ENCODE results near the gene BCAS4. TPM values are rescaled to one million over a fixed set of nuclear protein-coding genes. Genes with fewer than 3 reads are reported as not detected.

The BCAS4 gene
- total and polyA plus RNA-seq, 8 donors, result 2.9 to 8.2 (median 6.8) TPM

- no peaks in the 10 kb centered on the region for H3K27me3 ChIP-seq
- peaks cover 13 to 94% of the 10 kb centered on the region in 2 donors for H3K4me1 ChIP-seq
- peaks cover 0 to 7% of the 10 kb centered on the region in 2 donors for H3K36me3 ChIP-seq
- H3K4me3 ChIP-seq, result no peak overlapping the region
- no peak for ATAC-seq
- intact Hi-C loops (cut with DNase I), result loop anchor here in 1 of 2 donors (10.0 kb wide), 1 partner anchor 130 kb away; the partner anchor contains the start of gene BCAS4
- H3K9me3 ChIP-seq, result no peaks in the 10 kb centered on the region
- no peak overlapping the region for H3K27ac ChIP-seq
- no peak for TF ChIP-seq CTCF (IDR thresholded peaks at IDR 0.05)
- DNase-seq, result no peak
Observed at GRCh38 chr20:50924261-50924920, 129.5 kb downstream of the BCAS4 start.

GRCh38 chr20:50926530-50926929, 131.7 kb downstream of the BCAS4 start:
- TF ChIP-seq CTCF (IDR thresholded peaks at IDR 0.05), result no peak
- intact Hi-C loops (cut with DNase I), result loop anchor here in 1 of 2 donors (10.0 kb wide), 1 partner anchor 132 kb away; the partner anchor contains the start of gene BCAS4
- Histone ChIP-seq H3K27ac (no peak overlapping the region), H3K9me3 (no peaks in the 10 kb centered on the region), H3K4me1 (peaks cover 13 to 81% of the 10 kb centered on the region in 2 donors), H3K36me3 (peaks cover 0 to 7% of the 10 kb centered on the region in 2 donors), H3K27me3 (no peaks in the 10 kb centered on the region), H3K4me3 (no peak overlapping the region)
- ATAC-seq (no peak), DNase-seq (no peak)

Other genes with a start within 250 kb of the BCAS4 start
- 1 to 10 TPM; 2.3 to 7.0 TPM for gene RIPOR3, start 103.5 kb upstream of the BCAS4 start, total RNA-seq
- 1 to 10 TPM; 2.0 to 4.0 (median 2.8) TPM for gene RIPOR3, start 103.5 kb upstream of the BCAS4 start, polyA plus RNA-seq (ENCODE audit: insufficient read length in 6 of 6)
- 10 to 100 TPM; 23.5 to 37.3 TPM for gene PARD6B, start 63.5 kb upstream of the BCAS4 start, total RNA-seq
- gene PARD6B, start 63.5 kb upstream of the BCAS4 start, polyA plus RNA-seq (ENCODE audit: insufficient read length in 6 of 6), result 1 to 10 TPM; 5.1 to 9.0 (median 6.5) TPM
- 10 to 100 TPM; 51.9 to 58.7 TPM for gene ADNP, start 136.4 kb downstream of the BCAS4 start, total RNA-seq
- 100 to 1,000 TPM; 102 to 130 (median 115) TPM for gene ADNP, start 136.4 kb downstream of the BCAS4 start, polyA plus RNA-seq (ENCODE audit: insufficient read length in 6 of 6)
- 10 to 100 TPM; 31.9 to 33.0 TPM for gene DPM1, start 163.5 kb downstream of the BCAS4 start, total RNA-seq
- gene DPM1, start 163.5 kb downstream of the BCAS4 start, polyA plus RNA-seq (ENCODE audit: insufficient read length in 6 of 6), result 10 to 100 TPM; 54.1 to 63.3 (median 57.3) TPM
- 1 to 10 TPM; 3.1 to 3.6 TPM for gene MOCS3, start 163.8 kb downstream of the BCAS4 start, total RNA-seq
- gene MOCS3, start 163.8 kb downstream of the BCAS4 start, polyA plus RNA-seq (ENCODE audit: insufficient read length in 6 of 6), result 1 to 10 TPM; 3.4 to 4.2 (median 3.8) TPM
- gene KCNG1, start 228.0 kb downstream of the BCAS4 start, total RNA-seq, result under 1 TPM; 0.31 to 0.70 TPM
- gene KCNG1, start 228.0 kb downstream of the BCAS4 start, polyA plus RNA-seq (ENCODE audit: insufficient read length in 6 of 6), result 1 to 10 TPM in 2 of 6 donors, under 1 TPM in 4; 0.34 to 1.5 (median 0.69) TPM